ENCODE data around the gene THAP12.

DNA sequence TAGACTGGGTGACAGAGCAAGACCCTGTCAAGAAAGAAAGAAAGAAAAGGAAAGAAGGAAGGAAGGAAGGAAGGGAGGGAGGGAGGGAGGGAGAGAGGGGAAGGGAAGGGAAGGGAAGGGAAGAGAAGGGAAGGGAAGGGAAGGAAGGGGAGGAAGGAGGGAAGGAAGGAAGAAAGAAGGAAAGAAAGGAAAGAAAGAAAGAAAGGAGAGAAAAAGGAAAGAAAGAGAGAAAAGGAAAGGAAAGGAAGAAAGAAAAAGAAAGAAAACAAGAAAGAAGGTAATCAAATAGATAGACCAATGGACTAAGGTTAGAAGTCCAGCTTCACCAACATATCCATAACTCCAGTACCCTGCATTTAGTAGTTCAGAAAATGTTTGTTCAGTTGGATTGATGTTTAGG, 45.7 kb upstream of the THAP12 start:
- TF ChIP-seq, protein P1, sequence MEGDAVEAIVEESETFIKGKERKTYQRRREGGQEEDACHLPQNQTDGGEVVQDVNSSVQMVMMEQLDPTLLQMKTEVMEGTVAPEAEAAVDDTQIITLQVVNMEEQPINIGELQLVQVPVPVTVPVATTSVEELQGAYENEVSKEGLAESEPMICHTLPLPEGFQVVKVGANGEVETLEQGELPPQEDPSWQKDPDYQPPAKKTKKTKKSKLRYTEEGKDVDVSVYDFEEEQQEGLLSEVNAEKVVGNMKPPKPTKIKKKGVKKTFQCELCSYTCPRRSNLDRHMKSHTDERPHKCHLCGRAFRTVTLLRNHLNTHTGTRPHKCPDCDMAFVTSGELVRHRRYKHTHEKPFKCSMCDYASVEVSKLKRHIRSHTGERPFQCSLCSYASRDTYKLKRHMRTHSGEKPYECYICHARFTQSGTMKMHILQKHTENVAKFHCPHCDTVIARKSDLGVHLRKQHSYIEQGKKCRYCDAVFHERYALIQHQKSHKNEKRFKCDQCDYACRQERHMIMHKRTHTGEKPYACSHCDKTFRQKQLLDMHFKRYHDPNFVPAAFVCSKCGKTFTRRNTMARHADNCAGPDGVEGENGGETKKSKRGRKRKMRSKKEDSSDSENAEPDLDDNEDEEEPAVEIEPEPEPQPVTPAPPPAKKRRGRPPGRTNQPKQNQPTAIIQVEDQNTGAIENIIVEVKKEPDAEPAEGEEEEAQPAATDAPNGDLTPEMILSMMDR (IDR thresholded peaks at IDR 0.05): no peak
- no peak for TF ChIP-seq POLR2A (IDR thresholded peaks at IDR 0.05)

Data from right lobe of liver (tissue), 4 donors.